HG02588 (cell line): Measurements from ENCODE around the gene CCN2.
"Not testable (repeated sequence)": the region's sequence is repeated elsewhere in the genome, so short reads cannot be mapped to it uniquely, and the experiment has no call there.

Experiments
- ATAC-seq: cut with Tn5 transposase; IDR thresholded peaks from one replicate; pipeline ENCODE4 v1.9.1; 2021; ENCODE audit warnings: mild to moderate bottlenecking, moderate library complexity; ENCODE audit not compliant: unreplicated experiment

CCN2 gene

DNA sequence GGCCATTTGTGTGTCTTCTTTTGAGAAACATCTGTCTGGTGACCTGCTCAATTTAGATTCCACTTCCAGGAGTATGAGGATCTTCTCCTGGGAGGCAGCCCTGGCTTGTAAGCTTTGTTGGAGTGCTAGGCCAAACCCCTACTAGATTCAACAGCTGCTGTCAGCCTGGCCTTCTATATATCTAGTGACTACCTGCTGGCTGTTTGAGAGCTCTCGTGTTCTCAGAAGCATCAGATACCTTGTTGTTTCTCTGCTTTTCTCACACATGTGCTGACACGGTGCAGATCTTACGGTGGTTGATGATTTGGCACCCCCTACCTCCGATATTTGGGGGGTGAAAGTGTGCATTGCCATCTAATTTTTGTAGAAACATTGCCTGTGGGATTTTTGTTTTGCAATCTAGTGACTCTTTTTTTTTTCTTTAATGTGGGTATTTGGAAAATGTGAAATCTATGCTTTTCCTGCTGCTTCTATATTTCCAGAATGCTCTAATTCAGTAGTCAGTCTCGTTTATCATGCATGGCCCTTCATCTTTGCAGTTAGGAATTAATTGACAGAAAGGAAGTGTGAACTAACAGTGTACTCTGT, 4.7 kb downstream of the CCN2 start:
- ATAC-seq, result no peak

DNA sequence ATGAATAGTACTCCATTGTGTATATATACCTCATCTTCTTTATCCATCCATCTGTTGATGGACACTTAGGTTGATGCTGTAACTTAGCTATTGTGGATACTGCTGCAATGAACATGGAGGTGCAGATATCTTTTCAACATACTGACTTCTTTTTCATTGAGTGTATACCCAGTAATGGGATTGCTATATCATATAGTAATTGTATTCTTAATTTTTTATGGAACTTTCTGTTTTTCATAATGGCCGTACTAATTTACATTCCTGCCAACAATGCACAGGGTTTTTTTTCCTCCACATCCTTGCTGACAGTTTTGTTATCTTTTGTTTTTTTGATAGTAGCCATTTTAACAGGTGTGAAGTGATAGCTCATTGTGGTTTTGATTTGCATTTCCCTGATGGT, 5.2 kb downstream of the CCN2 start:
- ATAC-seq, result no peak

DNA sequence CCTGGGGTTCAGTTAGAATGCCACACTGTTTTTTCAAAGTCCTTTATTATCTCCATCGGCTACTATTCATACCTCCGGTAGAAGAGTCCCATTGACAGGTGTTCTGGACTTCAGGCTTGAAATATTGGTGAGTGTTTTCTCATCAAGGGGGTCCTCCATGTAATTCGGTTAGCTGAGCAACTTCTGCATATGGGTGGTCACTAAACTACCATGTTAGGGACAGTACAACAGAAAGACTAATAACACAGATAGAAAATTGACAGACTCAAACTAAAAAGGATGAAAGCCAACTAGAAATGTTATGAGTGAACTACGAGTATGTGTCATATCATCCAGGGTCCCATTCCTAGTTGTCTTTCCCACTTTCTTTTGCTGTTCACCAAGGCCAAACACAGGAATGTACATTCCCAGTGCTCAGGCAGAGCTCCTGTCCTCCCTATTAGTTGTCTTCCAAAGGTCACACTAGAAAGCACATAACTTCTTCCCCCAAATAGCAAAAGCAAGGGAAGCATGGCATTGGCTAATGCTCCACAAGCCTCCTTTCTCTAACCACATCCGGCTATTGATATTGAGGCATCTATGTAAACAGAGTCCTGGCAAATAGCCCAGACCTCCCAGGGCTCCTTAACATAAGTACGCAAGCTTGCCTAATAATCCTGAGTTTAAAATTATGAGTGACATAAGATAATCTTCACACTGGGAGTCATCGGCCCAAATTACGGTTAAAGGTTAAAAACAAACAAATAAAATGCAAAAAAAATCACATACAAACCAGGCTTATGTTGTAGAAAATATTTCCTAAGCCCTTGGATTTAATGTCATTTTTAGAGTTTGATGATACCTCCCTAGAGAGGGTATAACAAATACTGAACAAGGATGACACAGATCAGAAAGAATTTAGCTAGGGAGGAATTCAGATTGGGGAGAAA, 13.2 kb downstream of the CCN2 start:
- ATAC-seq, result no peak

DNA sequence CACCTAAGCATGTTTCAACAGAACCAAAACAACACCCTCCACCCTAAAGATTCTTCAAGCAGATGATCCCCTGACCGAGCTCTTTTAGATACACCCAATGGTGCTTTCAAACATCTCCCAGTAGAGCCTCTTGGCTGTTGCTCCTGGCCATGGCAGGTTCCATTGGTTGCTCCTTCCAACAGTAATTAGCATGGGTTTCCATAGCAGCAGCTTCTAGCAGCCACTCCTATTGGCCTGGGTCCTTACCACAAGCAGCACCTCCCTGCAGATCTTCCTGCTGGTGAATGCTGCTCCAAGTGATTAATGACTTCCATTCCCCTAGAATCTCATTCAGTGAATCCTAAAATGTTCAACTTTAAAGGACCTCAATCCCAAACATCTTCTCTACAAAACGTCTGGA, 13.9 kb downstream of the CCN2 start:
- ATAC-seq, result no peak

DNA sequence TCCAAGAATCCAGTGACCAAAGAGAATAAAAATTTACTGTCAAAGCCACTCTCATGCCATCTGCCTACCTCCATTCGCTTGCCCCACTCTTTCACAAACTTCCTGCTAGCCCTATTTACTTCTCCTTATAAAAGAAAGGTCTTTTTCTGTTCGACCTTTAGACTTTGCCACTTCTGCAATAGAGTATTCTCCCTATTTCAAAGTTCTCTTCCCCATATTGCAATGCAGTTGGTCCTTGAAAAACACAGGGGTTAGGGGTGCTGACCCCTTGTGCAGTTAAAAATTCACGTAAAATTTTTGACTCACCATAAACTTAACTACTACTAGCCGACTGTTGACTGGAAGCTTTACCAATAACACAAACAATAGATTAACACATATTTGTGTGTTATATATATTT, 15.0 kb downstream of the CCN2 start:
- ATAC-seq, result no peak

DNA sequence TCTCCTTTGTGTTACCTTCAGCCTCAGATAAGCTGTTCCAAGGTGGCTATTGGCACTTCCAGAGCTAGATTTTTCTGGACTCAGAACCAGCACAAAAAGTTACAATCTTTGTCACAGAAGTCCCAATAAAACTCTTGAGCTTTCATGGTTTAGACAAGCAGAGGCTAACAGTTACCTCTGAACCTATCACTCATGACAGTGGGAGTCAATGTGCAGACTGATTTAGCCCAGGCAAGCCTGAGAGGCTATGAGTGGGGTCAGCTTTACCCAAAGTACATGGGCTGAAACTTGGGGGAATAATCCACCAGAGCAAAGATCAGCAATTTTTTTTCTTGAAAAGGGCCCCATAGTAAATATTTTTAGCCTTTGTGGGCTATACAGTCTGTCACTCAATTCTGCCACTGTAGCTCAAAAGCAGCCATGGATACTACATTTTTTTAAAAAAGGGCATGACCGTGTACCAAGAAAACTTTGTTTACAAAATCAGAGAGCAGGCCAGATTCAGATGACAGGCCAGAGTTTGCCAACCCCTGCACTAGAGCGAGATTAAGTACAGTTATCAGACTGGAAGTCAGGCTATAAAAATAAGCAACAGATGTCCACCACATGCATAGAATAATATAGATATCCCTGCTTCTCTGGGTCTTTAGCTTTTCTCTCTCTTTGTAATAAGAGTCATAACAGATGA, 20.0 kb downstream of the CCN2 start:
- ATAC-seq, result no peak

DNA sequence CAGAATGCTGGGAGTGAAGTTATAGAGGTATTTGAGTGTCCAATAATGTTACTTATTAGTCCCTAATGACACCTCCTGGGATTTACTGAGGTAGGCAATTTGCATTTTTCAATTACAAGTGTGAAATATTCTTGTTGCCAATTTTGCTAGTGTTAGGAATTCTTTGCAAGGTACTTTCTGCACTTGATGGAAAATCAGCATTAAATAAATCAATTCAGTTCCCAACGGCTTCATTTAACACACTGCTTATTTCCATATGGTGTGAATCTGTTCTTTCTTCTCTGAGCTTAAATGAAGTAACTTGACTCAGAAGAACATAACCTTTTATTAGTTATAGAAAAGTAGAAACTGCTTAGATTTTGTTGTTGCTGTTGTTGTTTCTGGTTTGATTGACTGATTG, 21.2 kb downstream of the CCN2 start:
- ATAC-seq, result no peak

DNA sequence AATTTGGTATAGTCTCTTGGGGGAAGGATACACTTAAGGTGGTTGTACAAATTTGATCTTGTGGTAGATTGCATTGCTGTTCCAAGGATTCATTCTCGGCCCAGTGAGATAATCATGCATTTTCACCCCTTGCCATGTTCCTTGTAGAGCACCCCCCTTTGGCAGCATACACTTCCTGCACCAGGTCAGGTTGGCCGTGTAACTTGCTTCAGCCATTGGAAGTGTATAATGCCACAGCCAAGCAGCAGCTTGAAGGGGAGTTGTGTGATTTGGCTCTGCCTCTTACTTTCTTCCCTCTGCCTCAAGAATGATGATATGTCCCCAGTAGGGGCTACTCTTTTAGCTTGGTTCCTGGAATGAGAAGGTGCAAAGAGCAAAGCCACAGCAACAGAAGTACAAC, 21.9 kb downstream of the CCN2 start:
- no peak for ATAC-seq

DNA sequence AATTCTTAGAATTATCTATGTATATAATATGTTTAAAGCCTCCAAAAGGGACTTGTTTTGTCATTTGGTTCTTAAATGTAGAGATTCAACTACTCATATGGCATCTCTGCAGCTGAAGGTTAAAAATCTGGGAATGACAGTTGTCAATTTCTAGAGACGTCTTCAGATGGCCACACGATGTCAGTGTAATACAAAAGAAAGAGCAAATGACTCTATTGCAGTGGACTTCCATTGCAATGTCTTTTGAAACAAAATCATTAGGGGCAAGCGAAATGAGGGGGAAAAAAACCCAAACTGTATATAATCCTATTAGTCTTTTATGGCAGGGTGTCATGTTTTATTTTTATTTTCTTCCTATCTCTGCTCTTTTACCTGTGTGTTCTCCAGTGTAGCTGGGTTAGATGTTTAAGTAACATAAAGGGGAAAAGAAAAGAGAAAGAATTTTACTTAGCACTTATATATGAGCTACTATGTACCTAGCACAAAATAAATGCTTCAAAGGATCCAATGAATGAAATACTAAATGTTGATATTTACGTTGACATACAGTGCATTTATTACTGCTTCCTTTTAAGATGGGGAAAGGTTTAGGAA, 26.2 kb downstream of the CCN2 start:
- no peak for ATAC-seq

DNA sequence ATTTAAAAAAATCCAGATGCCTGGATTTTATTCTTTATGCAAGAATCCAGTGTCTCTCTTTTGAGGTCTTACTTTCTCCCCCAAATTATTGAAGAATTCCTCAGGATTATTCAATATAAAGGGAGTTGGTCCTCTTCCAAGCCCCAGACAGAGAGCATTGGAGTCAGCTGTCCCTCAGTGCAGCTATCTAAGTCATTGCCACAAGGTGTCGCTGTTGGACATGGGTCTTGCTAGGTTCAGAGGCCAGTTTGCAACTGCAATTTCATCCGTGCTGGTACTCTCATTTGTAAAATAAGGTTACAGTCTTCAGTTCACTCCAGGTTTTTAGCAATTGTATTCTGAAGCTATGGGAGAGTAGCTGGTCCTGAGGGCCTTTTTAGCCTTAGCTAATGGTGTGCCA, 27.8 kb downstream of the CCN2 start:
- ATAC-seq, result no peak

DNA sequence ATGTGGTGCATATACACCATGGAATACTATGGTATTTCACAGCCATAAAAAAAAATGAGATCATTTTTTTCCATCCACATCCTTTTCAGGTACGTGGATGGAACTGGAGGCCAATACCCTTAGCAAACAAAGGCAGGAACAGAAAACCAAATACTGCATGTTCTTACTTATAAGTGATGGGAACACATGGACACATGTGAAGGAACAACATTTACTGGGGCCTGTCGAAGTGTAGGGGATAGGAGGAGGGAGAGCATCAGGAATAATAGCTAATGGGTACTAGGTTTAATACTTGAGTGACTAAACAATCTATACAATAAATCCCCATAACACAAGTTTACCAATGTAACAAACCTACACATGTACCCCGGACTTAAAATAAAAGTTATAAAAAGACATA, 30.5 kb downstream of the CCN2 start:
- no peak for ATAC-seq

DNA sequence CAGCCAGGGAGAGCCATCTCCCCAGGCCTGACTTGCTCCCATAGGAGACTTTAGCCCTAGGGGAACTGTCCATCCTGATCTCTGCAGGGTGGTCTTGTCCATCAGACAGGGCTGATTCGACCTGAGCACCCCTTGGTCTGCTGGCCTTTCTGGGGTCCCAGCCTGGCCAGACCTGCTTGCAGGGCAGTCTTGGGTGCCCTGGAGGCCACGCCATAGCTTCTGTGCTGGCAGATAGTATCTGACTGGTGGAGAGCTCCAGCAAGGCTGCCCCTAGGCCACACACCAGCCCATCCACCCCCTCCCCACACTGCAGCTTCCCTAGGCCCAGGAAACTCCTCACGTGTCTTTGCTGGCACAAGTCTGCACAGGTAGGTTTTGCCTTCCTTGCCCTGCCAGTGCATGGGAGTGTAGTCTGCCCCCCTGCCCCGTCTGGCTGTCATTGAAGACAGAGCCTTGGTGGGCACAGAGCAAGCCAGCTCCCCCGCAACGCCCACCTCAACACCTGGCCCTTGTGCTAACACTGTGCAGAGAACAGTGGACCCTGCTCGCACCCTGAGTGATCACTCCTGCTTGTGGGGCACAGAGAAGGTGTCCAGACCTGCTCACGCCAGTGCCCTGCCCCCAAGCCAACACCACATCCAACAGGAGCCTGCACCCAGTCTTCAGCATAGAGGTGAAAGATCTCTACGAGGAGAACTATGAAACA, 32.4 kb downstream of the CCN2 start:
- ATAC-seq, result no peak

DNA sequence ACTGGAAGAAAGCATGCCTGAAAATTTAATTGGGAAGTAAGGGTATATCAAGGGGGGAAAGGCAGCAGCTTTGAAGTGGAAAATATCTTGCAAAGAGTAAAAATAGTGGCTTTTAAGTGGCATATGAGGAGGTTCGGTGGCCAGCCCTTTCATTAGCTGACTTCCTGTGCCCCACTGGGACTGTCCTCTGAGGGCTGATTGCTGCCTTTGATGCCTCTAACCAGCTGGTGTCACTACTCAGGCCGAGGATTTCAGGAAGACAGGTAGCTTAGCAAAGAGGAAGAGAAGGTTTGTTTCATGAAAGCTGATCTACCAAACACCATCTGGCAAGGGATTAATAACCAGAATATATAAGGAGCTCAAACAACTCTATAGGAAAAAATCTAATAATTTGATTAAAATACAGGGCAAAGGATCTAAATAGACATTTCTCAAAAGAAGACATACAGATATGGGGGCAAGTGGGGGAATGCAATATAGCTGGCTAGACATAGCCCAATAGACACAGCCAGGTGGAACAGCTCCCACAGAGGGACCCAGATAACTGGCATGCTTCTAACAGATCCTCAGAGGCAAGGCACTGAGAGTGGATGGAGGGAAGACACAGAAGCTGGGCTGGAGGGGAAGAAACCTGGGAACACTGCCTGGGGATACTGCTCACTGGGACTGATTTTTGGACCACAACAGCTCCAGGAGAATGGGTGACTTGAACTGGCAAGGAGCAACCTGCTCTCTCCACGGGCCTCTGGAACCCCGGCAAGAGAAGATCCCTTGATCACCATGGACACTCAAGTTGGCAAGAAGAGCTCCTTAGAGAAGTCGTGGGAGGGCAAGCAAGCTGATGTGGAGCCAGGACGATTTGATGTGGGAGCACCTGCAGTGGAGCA, 33.2 kb downstream of the CCN2 start:
- no peak for ATAC-seq

DNA sequence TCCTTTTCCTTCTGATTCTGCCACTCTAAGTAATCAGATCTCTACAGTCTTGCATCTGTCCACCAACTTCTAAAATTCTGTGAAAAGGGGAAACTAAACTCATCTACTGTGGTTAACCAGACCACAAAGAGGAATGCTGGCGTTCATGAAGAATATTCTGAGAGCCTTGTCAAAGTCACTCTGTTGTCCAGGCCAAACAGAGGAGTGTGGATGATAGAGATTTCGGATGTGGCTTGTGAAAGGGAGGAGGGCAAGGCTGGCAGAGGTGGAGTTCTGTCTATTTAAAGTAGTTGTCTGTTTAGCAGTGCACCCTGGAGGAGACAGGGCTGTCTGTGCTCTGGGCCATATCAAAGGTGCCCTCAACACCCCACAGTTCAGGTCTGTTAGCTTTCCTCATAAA, 33.9 kb downstream of the CCN2 start:
- ATAC-seq, result no peak

DNA sequence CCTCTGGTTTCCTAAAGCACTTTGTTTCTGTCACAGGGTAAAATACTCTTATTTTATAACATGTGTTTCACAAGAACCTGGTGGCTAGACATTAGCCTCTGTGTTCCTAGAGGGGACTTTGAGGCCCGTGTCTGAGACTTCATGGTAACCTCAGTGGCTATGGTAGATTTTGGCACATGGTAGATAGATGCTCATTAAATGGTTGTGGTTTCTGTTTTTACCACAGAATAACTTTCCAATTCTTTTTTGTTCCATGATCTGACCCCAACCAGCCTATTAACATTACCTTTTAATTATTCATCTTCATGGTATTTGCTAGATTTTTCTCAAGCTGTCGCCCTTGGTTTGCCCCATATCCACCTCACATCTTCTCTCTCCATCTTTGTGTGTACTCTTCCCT, 34.3 kb downstream of the CCN2 start:
- ATAC-seq, result no peak

DNA sequence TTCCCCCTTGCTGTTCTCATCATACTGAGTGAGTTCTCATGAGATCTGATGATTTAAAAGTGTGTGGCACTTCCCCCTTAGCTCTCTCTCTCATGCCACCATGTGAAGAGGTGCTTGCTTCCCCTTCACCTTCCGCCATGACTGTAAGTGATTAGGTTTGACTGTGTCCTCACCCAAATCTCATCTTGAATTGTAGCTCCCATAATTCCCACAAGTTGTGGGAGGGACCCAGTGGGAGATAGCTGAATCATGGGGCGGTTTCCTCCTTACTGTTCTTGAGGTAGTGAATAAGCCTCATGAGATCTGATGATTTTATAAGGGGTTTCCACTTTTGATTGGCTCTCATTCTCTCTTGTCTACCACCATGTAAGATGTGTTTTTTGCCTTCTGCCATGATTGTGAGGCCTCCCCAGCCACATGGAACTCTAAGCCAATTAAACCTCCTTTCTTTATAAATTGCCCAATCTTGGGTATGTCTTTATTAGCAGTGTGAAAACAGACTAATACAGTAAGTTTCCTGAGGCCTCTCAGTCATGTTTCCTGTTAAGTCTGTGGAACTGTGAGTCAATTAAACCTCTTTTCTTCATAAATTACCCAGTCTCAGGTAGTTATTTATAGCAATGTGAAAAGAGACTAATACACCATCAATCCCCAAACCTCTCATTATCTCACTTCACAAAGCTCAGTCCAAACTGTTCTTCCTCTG, 34.9 kb downstream of the CCN2 start:
- not testable (repeated sequence) for ATAC-seq

DNA sequence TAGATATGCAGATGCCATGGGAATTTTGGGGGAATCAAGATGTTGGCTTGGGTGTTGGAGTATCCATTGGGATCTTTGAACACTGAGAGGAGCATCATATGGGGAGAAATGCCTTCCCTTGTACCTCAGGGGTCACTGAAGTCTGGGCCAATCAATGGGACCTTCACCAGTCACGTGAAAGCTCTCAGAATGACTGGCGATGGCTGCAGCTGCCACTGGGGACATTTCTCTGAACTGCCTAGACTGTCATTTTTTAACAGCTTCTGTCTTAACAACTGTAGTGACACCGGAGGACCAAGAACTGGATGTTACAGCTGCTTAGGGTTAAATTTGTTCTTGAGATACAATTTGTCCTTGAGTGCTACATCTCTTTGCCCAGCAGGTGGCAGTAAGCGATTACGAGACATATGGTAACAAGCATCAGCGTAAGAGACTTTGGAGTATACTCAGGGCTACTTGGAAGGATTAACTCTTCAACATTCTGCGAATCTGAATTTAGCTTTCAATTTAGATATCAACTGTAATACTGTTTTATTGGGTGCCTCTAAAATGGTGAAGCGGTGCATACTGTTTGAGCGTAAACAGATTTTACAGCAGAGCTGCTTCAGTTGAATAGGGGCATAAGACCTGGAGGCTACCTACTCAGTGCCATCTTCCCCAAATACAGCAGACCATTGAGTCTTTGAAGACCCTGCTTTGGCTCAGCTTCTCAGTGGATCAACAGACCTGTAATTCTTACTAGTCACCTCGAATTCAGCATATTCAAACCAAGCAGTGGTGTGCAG, 36.0 kb downstream of the CCN2 start:
- peak; percentile 75 for ATAC-seq

DNA sequence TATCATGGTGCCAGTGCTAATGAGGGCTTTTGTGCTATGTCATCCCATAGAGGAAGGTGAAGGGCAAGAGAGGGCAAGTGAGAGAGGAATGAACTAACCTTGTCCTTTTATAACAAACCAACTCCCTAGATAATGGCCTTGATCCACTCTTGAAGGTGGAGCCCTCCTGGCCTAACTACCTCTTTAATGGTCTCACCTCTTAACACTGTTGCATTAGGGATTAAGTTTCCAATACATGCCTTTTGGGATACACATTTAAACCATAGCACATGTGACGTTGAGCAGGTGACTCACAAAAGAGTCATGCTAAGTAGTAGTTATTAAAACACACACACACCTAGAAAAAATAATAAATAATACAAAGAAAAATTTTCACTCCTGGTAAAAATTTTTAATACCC, 36.9 kb downstream of the CCN2 start:
- ATAC-seq, result no peak

DNA sequence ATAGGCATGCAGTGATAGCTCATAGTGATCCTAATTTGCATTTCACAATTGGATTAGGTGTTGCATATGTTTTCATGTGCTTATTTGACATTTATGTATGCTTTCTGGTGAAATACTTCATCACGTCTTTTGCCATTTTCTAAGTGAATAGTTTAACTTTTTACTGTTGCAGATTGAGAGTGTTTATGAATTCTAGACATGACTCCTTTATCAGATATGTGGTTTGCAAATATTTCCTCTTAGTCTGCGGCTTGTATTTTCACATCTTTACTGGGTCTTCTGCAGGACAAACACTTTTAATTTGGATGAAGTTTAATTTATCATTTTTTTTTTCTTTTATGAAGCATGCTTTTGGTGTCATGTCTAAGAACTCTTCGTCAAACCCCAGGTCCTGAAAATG, 39.2 kb downstream of the CCN2 start:
- ATAC-seq, result no peak
